Measurements from ENCODE around the gene ULBP3.

- TF ChIP-seq EZH2 (IDR thresholded peaks at IDR 0.05; ENCODE audit: borderline replicate concordance, insufficient read depth, low read length, poor library complexity, severe bottlenecking) = no peak
- TF ChIP-seq POLR2AphosphoS5 (IDR thresholded peaks at IDR 0.05) = no peak
- no peak for TF ChIP-seq CTCF (IDR thresholded peaks at IDR 0.05; ENCODE audit: poor library complexity, severe bottlenecking)
- TF ChIP-seq TAF1 (IDR thresholded peaks at IDR 0.05; ENCODE audit: low read depth) = no peak
- TF ChIP-seq REST (IDR thresholded peaks at IDR 0.05; ENCODE audit: borderline replicate concordance) = no peak
- TF ChIP-seq MXI1 (conservative IDR thresholded peaks at IDR 0.05; ENCODE audit: poor library complexity, severe bottlenecking) = no peak
- TF ChIP-seq RAD21 (conservative IDR thresholded peaks at IDR 0.05) = no peak
- no peak for TF ChIP-seq SMC3 (conservative IDR thresholded peaks at IDR 0.05; ENCODE audit: poor library complexity)
- no peak for TF ChIP-seq EP300 (conservative IDR thresholded peaks at IDR 0.05; ENCODE audit: poor library complexity, severe bottlenecking)
Observed at GRCh38 chr6:150026976-150027805, 41.7 kb downstream of the ULBP3 start.
